Neural progenitor cell (in vitro differentiated cells): Measurements from ENCODE around the gene METTL25B.

Source experiments
- EZH2 ChIP-seq: fragments of 200-600 bp; sonication (generic); IDR thresholded peaks from 2 replicates; pipeline ENCODE4 v1.6.1; 2017; ENCODE audit warnings: antibody characterized with exemption, mild to moderate bottlenecking, moderate library complexity
- EZH2phosphoT487 ChIP-seq: fragments of 200-600 bp; sonication (generic); IDR thresholded peaks from 2 replicates; pipeline ENCODE4 v1.6.1; 2017; ENCODE audit warnings: antibody characterized with exemption
- TF ChIP-seq, protein P1 (sequence below): fragments of 200-600 bp; sonication (generic); IDR thresholded peaks from 2 replicates; pipeline ENCODE4 v1.5.1; 2017; ENCODE audit warnings: antibody characterized with exemption, mild to moderate bottlenecking

- TF ChIP-seq, protein P1, sequence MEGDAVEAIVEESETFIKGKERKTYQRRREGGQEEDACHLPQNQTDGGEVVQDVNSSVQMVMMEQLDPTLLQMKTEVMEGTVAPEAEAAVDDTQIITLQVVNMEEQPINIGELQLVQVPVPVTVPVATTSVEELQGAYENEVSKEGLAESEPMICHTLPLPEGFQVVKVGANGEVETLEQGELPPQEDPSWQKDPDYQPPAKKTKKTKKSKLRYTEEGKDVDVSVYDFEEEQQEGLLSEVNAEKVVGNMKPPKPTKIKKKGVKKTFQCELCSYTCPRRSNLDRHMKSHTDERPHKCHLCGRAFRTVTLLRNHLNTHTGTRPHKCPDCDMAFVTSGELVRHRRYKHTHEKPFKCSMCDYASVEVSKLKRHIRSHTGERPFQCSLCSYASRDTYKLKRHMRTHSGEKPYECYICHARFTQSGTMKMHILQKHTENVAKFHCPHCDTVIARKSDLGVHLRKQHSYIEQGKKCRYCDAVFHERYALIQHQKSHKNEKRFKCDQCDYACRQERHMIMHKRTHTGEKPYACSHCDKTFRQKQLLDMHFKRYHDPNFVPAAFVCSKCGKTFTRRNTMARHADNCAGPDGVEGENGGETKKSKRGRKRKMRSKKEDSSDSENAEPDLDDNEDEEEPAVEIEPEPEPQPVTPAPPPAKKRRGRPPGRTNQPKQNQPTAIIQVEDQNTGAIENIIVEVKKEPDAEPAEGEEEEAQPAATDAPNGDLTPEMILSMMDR: no peak
- TF ChIP-seq EZH2: no peak
- TF ChIP-seq EZH2phosphoT487: no peak
Observed at GRCh38 chr1:156751451-156751756, 23.1 kb downstream of the METTL25B start, which contains the start of gene HDGF.
